RWPE1 (cell line): ENCODE measurements around the gene MS4A4A.

Source experiments
- CTCF ChIA-PET: fragments of 350-600 bp; sonication (Branson Sonifier 250); formaldehyde crosslinking; extraction: SDS; loops from one replicate; lab custom pipeline; 2021; lab: Yijun Ruan, JAX
- POLR2A ChIA-PET: fragments of 400-600 bp; formaldehyde crosslinking; extraction: SDS; loops from one replicate; lab custom pipeline; 2020; ENCODE audit warnings: antibody characterized with exemption; ENCODE audit not compliant: low non-redundant PET; lab: Yijun Ruan, JAX
- DNase-seq: peaks from one replicate; pipeline ENCODE4 v3.0.0; 2012; ENCODE audit warnings: low spot score
- H3K27ac ChIP-seq: fragments of 450-650 bp; 2 replicates; pipeline ENCODE4 v1.5.1; 2017
- TF ChIP-seq, protein P1 (sequence below): fragments of 450-650 bp; conservative IDR thresholded peaks from 2 replicates; pipeline ENCODE4 v1.5.1; 2017; ENCODE audit warnings: low read depth, mild to moderate bottlenecking

Gene MS4A4A

DNA sequence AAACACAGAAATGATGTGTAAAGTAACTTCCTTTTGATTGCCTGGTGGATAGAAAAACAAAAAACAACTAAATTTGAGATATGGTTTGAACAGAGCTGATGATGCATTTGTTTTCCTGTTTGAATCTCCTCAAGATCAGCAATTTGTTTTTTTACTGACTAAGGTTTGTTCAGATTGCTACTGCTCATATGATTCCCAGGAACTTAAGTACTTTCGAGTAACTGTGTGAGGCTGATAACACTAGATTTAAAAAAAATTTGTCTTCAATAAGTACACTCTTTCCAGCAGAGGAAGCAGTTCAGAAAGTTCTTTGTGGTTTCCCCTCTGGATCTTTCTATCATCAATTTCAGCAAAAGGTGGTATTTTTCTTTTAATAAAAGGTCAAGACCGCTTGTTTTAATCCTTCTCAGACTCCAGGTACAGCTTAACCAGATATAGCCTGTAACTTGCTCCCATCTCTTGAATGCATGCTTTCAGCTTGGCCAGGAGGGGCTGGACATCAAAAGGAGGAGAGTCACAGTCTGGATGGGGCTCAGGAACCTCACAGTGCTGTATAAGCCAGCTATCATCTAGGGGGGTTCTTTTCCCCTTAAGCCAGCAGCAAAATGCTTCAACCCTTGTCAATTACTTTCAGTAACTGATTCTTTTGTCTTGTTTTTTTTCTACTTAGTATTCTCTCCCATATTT lies 34.3 kb downstream of the MS4A4A start:
- no peak for DNase-seq
- CTCF ChIA-PET: interaction anchor here (0.6 to 1.4 kb wide), 3 partner anchors 25 to 549 kb away, joined by 3 to 5 read pairs (median 3); no protein-coding TSS in a partner anchor
- POLR2A ChIA-PET: no interaction called here
- TF ChIP-seq, protein P1, sequence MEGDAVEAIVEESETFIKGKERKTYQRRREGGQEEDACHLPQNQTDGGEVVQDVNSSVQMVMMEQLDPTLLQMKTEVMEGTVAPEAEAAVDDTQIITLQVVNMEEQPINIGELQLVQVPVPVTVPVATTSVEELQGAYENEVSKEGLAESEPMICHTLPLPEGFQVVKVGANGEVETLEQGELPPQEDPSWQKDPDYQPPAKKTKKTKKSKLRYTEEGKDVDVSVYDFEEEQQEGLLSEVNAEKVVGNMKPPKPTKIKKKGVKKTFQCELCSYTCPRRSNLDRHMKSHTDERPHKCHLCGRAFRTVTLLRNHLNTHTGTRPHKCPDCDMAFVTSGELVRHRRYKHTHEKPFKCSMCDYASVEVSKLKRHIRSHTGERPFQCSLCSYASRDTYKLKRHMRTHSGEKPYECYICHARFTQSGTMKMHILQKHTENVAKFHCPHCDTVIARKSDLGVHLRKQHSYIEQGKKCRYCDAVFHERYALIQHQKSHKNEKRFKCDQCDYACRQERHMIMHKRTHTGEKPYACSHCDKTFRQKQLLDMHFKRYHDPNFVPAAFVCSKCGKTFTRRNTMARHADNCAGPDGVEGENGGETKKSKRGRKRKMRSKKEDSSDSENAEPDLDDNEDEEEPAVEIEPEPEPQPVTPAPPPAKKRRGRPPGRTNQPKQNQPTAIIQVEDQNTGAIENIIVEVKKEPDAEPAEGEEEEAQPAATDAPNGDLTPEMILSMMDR: no peak
- no peak overlapping the region for H3K27ac ChIP-seq

DNA sequence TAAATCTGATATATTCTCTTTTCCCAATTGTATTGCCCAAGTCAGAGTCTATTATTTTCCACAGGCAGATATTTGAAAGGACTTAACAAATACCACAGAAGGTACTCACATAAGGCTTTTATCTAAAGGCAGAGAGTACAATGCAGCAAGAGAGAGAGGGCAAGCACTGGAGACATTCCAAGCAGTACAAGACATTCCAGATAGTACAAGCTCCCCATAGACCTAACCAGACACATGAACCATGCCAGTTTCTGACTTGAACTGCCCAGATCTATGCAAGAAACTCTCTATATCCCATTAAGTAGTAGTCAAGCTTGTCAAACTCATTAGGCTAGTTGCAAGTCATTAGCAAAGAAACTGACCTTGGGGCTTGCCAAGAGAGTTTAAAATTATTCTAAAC lies 35.4 kb downstream of the MS4A4A start:
- CTCF ChIA-PET: no interaction called here
- DNase-seq: no peak
- H3K27ac ChIP-seq: no peak overlapping the region
- TF ChIP-seq, protein P1: no peak
- POLR2A ChIA-PET: no interaction called here

DNA sequence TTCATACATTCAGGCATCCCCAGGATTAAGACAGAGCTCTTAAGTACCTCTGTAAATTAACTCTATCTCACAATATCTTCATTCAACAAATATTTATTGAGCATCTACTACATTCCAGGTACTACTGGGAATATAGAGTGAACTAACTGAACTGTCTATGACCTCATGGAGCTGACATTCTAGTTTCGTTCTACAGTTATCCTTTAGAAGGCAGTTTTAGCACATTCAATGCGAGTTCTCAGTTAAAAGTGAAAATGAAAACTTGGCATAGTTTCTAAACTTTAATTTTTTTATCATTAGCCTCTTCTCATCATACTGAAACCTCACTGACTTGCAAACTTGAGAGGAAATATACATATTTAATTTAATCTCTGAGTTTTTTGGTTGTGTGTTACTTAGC lies 35.9 kb downstream of the MS4A4A start:
- POLR2A ChIA-PET: no interaction called here
- TF ChIP-seq, protein P1: no peak

DNA sequence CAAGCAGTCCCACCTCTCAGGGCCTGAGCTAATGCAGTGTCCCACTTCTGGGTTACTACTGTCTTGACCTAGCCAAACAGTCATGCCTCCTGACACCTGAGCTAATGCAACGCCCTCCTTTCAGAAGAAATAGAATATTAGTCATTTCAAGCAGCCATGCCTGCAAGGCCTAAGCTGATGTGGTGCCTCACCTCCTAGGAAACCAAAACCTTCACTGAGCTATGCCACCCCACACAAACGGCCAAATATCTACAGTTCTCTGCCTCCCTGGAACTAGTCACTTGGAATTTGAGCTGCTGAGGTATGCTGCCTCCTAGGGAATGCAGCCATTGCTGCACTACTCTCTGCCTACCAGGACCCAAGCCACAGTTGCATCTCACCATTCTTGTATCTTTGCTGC lies 38.3 kb downstream of the MS4A4A start:
- ChIA-PET CTCF (no interaction called here), POLR2A (no interaction called here)
- TF ChIP-seq, protein P1: no peak
- DNase-seq: no peak
- H3K27ac ChIP-seq: no peak overlapping the region

More for the DNA sequence above, 35.9 kb downstream of the MS4A4A start:
- CTCF ChIA-PET: no interaction called here
- H3K27ac ChIP-seq: no peak overlapping the region
- DNase-seq: no peak

DNA sequence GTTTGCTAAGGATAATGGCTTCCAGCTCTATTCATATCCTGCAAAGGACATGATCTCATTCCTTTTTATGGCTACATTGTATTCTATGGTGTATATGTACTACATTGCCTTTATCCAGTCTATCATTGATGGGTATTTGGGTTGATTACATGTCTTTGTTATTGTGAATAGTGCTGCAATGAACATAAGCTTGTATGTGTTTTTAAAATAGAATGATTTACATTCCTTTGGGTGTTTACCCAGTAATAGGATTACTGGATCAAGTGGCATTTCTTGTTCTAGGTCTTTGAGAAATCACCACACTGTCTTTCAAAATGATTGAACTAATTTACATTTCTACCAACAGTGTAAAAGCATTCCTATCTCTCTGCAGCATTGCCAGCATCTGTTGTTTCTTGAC lies 40.6 kb downstream of the MS4A4A start:
- no peak overlapping the region for H3K27ac ChIP-seq
- TF ChIP-seq, protein P1: no peak
- ChIA-PET CTCF (no interaction called here), POLR2A (no interaction called here)
- no peak for DNase-seq

DNA sequence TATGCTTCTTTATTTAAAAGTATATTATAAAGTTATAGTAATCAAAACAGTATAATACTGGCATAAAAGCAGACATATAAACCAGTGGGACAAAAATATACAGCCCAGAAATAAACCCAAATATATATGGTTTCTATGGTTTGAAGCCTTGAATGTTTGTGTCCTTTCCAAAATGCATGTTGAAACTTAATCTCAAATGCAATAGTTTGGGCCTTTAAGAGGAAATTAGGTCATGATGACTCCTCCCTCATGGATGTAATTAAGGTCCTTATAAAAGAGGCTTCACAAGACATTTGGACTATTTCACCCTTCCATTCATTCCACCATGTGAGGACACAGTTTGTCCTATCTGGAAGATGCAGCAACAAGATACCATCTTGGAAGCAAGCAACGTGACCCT lies 46.5 kb downstream of the MS4A4A start, which contains the start of gene MS4A6E:
Gene MS4A6E (plus strand): TSS at position 301 of the 400 bp plus-strand sequence. CDS start 7,641 bp downstream, outside the sequence.
- CTCF ChIA-PET: no interaction called here
- POLR2A ChIA-PET: no interaction called here
- TF ChIP-seq, protein P1: no peak
- no peak for DNase-seq
- no peak within 1 kb of the TSS for H3K27ac ChIP-seq
